ENCODE measurements around the gene C17orf50.

Gene C17orf50

GRCh38 chr17:35778641-35779196 is 18.0 kb downstream of the C17orf50 start:
- TF ChIP-seq, protein P1, sequence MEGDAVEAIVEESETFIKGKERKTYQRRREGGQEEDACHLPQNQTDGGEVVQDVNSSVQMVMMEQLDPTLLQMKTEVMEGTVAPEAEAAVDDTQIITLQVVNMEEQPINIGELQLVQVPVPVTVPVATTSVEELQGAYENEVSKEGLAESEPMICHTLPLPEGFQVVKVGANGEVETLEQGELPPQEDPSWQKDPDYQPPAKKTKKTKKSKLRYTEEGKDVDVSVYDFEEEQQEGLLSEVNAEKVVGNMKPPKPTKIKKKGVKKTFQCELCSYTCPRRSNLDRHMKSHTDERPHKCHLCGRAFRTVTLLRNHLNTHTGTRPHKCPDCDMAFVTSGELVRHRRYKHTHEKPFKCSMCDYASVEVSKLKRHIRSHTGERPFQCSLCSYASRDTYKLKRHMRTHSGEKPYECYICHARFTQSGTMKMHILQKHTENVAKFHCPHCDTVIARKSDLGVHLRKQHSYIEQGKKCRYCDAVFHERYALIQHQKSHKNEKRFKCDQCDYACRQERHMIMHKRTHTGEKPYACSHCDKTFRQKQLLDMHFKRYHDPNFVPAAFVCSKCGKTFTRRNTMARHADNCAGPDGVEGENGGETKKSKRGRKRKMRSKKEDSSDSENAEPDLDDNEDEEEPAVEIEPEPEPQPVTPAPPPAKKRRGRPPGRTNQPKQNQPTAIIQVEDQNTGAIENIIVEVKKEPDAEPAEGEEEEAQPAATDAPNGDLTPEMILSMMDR (IDR thresholded peaks at IDR 0.05): no peak
- Histone ChIP-seq H3K4me3 (ENCODE audit: low read depth in 1 of 2, low read length in 1 of 2) (no peak overlapping the region), H3K27me3 (peaks cover 80% of the 10 kb centered on the region), H3K36me3 (no peaks in the 10 kb centered on the region), H3K9me3 (no peaks in the 10 kb centered on the region), H3K4me1 (ENCODE audit: control insufficient read depth in 1 of 2, insufficient read depth in 1 of 2, low read depth in 1 of 2, low read length in 1 of 2) (no peaks in the 10 kb centered on the region), H3K27ac (no peak overlapping the region)

DNA sequence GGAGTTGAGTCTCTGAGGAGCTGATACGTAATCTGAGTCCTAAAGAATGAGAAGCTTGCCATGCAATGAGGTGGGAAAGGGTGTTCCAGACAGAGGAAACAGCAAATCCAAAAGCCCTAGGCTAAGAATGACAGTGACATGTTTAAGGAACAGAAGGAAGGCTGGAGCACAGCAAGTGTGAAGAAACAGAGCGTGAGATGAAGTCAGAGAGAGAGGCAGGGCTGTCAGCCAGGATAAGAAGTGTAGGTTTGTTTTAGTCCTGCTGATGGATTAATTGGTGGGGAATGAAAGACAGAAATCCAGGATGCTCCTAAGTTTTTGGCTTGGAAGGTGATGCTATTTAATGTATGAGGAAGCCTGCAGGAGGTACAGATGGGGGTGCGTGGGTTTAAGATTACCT is 20.3 kb downstream of the C17orf50 start:
- Histone ChIP-seq H3K9me3 (no peaks in the 10 kb centered on the region), H3K4me3 (ENCODE audit: low read depth in 1 of 2, low read length in 1 of 2) (no peak overlapping the region), H3K27me3 (peaks cover 60% of the 10 kb centered on the region), H3K4me1 (ENCODE audit: control insufficient read depth in 1 of 2, insufficient read depth in 1 of 2, low read depth in 1 of 2, low read length in 1 of 2) (no peaks in the 10 kb centered on the region), H3K27ac (no peak overlapping the region), H3K36me3 (no peaks in the 10 kb centered on the region)
- TF ChIP-seq, protein P1 (IDR thresholded peaks at IDR 0.05): no peak

- Histone ChIP-seq H3K36me3 (no peaks in the 10 kb centered on the region), H3K4me1 (ENCODE audit: control insufficient read depth in 1 of 2, insufficient read depth in 1 of 2, low read depth in 1 of 2, low read length in 1 of 2) (no peaks in the 10 kb centered on the region), H3K27me3 (peaks cover 54% of the 10 kb centered on the region), H3K4me3 (ENCODE audit: low read depth in 1 of 2, low read length in 1 of 2) (no peak overlapping the region), H3K9me3 (no peaks in the 10 kb centered on the region), H3K27ac (no peak overlapping the region)
- TF ChIP-seq, protein P1 (IDR thresholded peaks at IDR 0.05): no peak
Measured at GRCh38 chr17:35784895-35785294, 24.2 kb downstream of the C17orf50 start.

GRCh38 chr17:35786941-35787432 is 26.3 kb downstream of the C17orf50 start:
- H3K4me1 ChIP-seq (ENCODE audit: control insufficient read depth in 1 of 2, insufficient read depth in 1 of 2, low read depth in 1 of 2, low read length in 1 of 2): no peaks in the 10 kb centered on the region
- peaks cover 53% of the 10 kb centered on the region for H3K27me3 ChIP-seq
- no peak overlapping the region for H3K27ac ChIP-seq
- no peaks in the 10 kb centered on the region for H3K9me3 ChIP-seq
- H3K4me3 ChIP-seq (ENCODE audit: low read depth in 1 of 2, low read length in 1 of 2): no peak overlapping the region
- H3K36me3 ChIP-seq: no peaks in the 10 kb centered on the region
- TF ChIP-seq, protein P1 (IDR thresholded peaks at IDR 0.05): no peak

DNA sequence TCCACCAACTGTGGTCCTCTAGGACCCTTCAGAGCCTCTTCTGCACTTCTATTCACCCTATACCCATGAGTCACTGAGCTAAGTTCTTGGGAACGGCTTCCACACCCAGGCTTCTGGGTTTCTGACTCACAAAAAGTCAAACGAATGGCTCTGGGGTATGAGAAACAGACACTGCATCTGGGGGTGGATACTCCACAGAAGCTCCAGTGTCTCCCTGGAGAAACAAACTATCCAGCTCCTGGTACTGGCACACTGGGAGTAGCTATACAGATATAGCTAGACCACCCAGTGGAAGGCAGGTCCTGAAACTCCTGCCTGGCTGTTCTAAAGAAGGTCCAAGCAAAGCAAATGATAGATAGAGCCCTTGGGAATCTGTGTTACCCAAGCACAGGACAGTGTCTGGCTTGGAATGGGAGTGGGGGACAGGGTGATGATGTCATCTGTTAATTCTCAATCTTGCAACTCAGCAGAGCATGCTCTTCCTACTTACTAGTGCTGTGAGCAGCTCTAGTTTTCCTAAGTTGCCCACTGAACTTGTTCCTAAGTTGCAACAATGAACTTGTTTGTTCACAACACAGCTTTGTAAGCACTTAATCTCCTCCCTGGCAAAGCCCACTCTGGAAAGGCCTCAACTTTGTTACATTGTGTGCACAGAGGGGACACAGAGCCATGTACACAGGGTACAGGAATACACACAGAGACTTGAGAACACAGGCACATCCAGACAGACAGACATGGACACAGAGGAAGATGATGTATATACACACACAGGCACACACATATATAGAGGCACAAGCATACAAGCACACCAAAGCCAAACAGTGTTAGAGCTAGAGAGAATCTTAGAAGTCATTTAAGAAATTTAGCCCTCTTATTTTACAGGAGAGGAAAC is 28.0 kb downstream of the C17orf50 start:
- Histone ChIP-seq H3K36me3 (no peaks in the 10 kb centered on the region), H3K9me3 (no peaks in the 10 kb centered on the region), H3K4me1 (ENCODE audit: control insufficient read depth in 1 of 2, insufficient read depth in 1 of 2, low read depth in 1 of 2, low read length in 1 of 2) (no peaks in the 10 kb centered on the region), H3K27me3 (peaks cover 56% of the 10 kb centered on the region), H3K4me3 (ENCODE audit: low read depth in 1 of 2, low read length in 1 of 2) (no peak overlapping the region), H3K27ac (no peak overlapping the region)
- TF ChIP-seq, protein P1 (IDR thresholded peaks at IDR 0.05): no peak

Measured in neutrophil (primary cell).